Pancreas (tissue), 10 donors: ENCODE measurements around the gene LPCAT1. TPM values are rescaled to one million over a fixed set of nuclear protein-coding genes. Genes with fewer than 3 reads are reported as not detected.

Source experiments
- ATAC-seq, 4 donors: fragments of 200-7000 bp; cut with Tn5 transposase; one replicate each; pipeline versions ENCODE4 v1.8.0 to v1.9.1; 2020; ENCODE audit warnings: mild to moderate bottlenecking in 4 of 4, moderate library complexity in 4 of 4
- DNase-seq, 6 donors: peaks; one replicate each; pipeline ENCODE4 v3.0.0-alpha.2; 2020
- FAIRE-seq: peaks from 2 replicates; lab custom pipeline; 2012; peaks lifted over from hg19 to GRCh38; lab: Jason Lieb, UNC
- H3K27ac ChIP-seq, 4 donors: fragments of 200-600 bp; sonication (generic); 1 replicate in 3 of 4; 2 replicates in 1 of 4; pipeline versions ENCODE4 v1.5.0 to v1.8.0; 2020
- H3K27me3 ChIP-seq, 4 donors: fragments of 200-600 bp; one replicate each; pipeline ENCODE4 v1.8.0; 2021
- H3K36me3 ChIP-seq, 3 donors: fragments of 200-600 bp; sonication (generic) in 1 of 3; one replicate each; pipeline versions ENCODE4 v1.5.0 to v1.8.0; 2020 to 2021
- H3K4me1 ChIP-seq, 3 donors: fragments of 200-600 bp; one replicate each; pipeline ENCODE4 v1.8.0; 2021
- H3K4me3 ChIP-seq, 4 donors: fragments of 200-600 bp; sonication (generic) in 2 of 4; one replicate each; pipeline versions ENCODE4 v1.5.0 to v1.8.0; 2020 to 2021
- H3K9me3 ChIP-seq, 4 donors: fragments of 200-600 bp; one replicate each; pipeline ENCODE4 v1.8.0; 2021
- CTCF ChIP-seq, 4 donors: fragments of 200-600 bp; sonication (generic) in 3 of 4; IDR thresholded peaks; one replicate each; pipeline versions ENCODE4 v1.5.0 to v1.8.0; 2021; ENCODE audit warnings: antibody characterized with exemption in 4 of 4
- WGBS, 2 donors: extraction: QIAGEN DNeasy Blood & Tissue Kit; methylation state at CpG; one replicate each; pipeline ENCODE4 v1.1.7; 2013; 5-methylcytosine and 5-hydroxymethylcytosine counted together
- intact Hi-C, 3 donors: fragments of 100-400 bp; cut with DNase I; formaldehyde crosslinking; loops; one replicate each; pipeline versions ENCODE4 v1.11.1 to v1.14.2; 2022
- polyA plus RNA-seq, 2 donors: library from polyadenylated mRNA; stranded (reverse); fragments of 200-250 nt; gene quantifications; one replicate each; pipeline ENCODE4 v1.2.3, GENCODE V29; 2013
- total RNA-seq, 6 donors: library from RNA; stranded (reverse); fragmentation: NEBNext Ultra II Directional in 4 of 6; extraction: Animal tissue kit (Norgen Biotek cat#: 25700) in 4 of 6; gene quantifications; one replicate each; pipeline versions ENCODE4 v1.2.1 to v1.2.4, GENCODE V29; 2021 to 2023
- donor health status: healthy with polysubstance abuse.
- donor health status: DM: no; HTN: no; CAD: no; lungs with moderate emphysema.
- donor health status: DM: no; HTN: no; CAD: no.
- donor health status: control.
- donor health status: control.
- donor health status: Bipolar disorder and iron deficiency.
- donor health status: DM: yes; HTN: yes; CAD: no.
- donor health status: DM: no; HTN: no; CAD: no.
- donor health status: DM: no; HTN: no; CAD: no.
- donor health status: DM: yes; HTN: yes; CAD: no.

LPCAT1 gene
- total and polyA plus RNA-seq, 8 donors: 6.5 to 26.1 (median 13.8) TPM

- ATAC-seq (no peak), DNase-seq (no peak), FAIRE-seq (no peak)
- H3K4me1 ChIP-seq: peaks cover 0 to 7% (median 0%) of the 10 kb centered on the region in 3 donors
- no peak for TF ChIP-seq CTCF (IDR thresholded peaks at IDR 0.05)
- no peaks in the 10 kb centered on the region for H3K9me3 ChIP-seq
- H3K4me3 ChIP-seq: no peak overlapping the region
- no peak overlapping the region for H3K27ac ChIP-seq
- WGBS, 2 donors: 89 to 90% methylated on average over 23 to 25 of the region's 25 CpGs
- intact Hi-C loops: no loop called here
- no peaks in the 10 kb centered on the region for H3K27me3 ChIP-seq
- H3K36me3 ChIP-seq: no peaks in the 10 kb centered on the region
Measured at GRCh38 chr5:1565737-1566734, 42.3 kb upstream of the LPCAT1 start.

DNA sequence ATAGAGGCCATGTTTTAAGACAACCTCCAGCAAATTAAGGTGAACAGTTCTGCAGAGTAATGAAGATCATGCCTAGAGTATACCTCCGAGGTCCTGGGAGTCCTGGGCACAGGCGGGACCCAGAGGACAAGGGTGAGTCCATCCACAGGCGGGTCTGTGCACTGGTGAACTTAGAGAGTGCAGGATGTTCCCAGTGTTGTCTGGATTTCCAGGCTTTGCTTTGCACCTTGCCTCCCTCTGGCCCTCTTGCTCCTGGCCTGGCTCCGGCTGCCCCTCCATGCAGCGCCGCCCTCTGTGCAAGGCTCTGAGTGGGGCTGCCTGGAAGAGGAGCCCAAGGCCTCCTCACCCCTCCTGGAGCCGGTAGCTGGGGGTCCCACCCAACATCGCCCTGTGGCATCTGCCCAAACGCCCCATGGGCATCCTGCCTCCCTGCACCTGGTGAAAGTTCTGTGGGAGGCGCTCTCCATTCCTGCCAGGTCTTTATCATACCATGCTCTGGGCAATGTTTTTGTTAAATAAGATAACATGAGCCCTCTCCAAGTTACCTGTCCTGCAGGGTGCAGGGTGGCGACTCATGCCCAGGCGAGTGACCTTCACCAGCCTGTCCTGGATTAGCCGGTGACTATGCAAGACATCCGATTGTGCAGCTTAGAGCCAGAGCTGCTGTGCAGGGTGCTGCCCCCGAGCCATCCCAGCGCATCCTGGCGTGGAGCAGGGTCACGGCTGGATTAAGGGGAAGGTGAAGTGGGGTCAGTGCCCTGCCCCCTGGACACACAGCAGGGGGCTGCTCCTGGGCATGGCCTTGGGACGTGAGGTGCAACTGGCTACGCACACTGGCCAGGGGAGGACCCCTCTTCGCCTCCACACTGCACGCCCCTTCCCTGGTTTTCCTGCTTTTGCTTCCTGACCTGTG, 41.3 kb upstream of the LPCAT1 start:
- intact Hi-C loops: no loop called here
- Histone ChIP-seq H3K4me3 (no peak overlapping the region), H3K27me3 (no peaks in the 10 kb centered on the region), H3K36me3 (no peaks in the 10 kb centered on the region), H3K9me3 (no peaks in the 10 kb centered on the region), H3K27ac (no peak overlapping the region), H3K4me1 (peaks cover 0 to 7% (median 0%) of the 10 kb centered on the region in 3 donors)
- DNase-seq (no peak), ATAC-seq (no peak), FAIRE-seq (no peak)
- no peak for TF ChIP-seq CTCF (IDR thresholded peaks at IDR 0.05)
- WGBS, 2 donors: 76 to 94% methylated on average over 20 to 22 of the region's 22 CpGs

- 83 to 87% methylated on average over 14 of the region's 14 CpGs for WGBS, 2 donors
- peak in 3 of 4 donors; percentile 13 to 69 (median 49) for ATAC-seq
- no peak for TF ChIP-seq CTCF (IDR thresholded peaks at IDR 0.05)
- Histone ChIP-seq H3K4me3 (no peak overlapping the region), H3K9me3 (no peaks in the 10 kb centered on the region), H3K36me3 (no peaks in the 10 kb centered on the region), H3K4me1 (peaks cover 0 to 7% (median 0%) of the 10 kb centered on the region in 3 donors), H3K27me3 (no peaks in the 10 kb centered on the region), H3K27ac (no peak overlapping the region)
- intact Hi-C loops: no loop called here
- FAIRE-seq: no peak
- peak in 1 of 6 donors; percentile 59 for DNase-seq
Measured at GRCh38 chr5:1564182-1564748, 40.5 kb upstream of the LPCAT1 start.

GRCh38 chr5:1563617-1564181, 39.9 kb upstream of the LPCAT1 start:
- H3K4me1 ChIP-seq: peaks cover 0 to 7% (median 0%) of the 10 kb centered on the region in 3 donors
- FAIRE-seq (no peak), ATAC-seq (no peak), DNase-seq (no peak)
- H3K9me3 ChIP-seq: no peaks in the 10 kb centered on the region
- no peak for TF ChIP-seq CTCF (IDR thresholded peaks at IDR 0.05)
- intact Hi-C loops: no loop called here
- H3K27ac ChIP-seq: no peak overlapping the region
- H3K27me3 ChIP-seq: no peaks in the 10 kb centered on the region
- 79 to 93% methylated on average over 4 to 7 of the region's 7 CpGs for WGBS, 2 donors
- no peaks in the 10 kb centered on the region for H3K36me3 ChIP-seq
- H3K4me3 ChIP-seq: no peak overlapping the region
